NCI-H446 (cell line): ENCODE measurements around the gene COL1A2.
A peak's percentile ranks its signal among the peaks of the same experiment; 100 is the strongest.

Experiments
- DNase-seq, 2 experiments: peaks; one replicate each; lab custom pipeline; 2025; lab: John Stamatoyannopoulos, UW

Gene COL1A2

DNA sequence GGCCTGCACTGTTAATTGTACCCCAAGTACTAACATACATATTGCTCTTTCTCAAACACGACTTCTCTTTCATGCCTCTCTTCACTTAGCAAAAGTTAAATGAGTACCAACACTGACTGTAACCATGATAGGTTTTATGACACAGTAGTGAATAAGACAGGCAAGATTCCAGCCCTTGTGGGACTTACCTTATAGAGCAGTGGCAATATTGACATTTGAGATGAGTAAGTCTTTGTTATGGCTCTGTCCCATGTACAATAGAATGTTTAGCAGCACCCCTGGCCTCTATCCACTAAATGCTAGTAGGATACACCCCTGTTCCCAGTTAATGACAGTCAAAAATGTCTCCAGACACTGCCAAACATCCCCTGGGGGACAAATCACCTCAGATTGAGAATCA lies 11.9 kb upstream of the COL1A2 start:
- DNase-seq, result no peak

DNA sequence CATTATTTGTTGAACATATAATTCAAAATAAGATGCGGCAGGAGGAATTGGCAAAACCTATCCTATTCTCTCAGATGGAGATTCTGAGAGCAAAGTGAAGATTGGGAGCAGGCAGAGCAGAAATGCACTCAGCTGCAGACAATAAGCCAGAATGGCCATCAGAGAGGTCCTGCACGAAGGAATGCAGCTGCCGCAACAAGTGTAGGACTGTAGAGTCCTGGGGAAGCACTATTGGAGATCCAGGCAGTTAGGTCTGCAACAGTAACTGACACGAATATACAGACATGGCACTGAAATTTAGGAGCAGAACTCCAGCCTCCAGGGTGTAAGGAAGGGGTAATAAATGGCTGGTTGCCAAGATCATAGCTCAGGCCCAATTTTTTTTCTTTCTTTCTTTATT lies 10.4 kb upstream of the COL1A2 start:
- DNase-seq, result no peak

GRCh38 chr7:94386416-94386815 lies 8.3 kb upstream of the COL1A2 start:
- DNase-seq, result no peak

DNA sequence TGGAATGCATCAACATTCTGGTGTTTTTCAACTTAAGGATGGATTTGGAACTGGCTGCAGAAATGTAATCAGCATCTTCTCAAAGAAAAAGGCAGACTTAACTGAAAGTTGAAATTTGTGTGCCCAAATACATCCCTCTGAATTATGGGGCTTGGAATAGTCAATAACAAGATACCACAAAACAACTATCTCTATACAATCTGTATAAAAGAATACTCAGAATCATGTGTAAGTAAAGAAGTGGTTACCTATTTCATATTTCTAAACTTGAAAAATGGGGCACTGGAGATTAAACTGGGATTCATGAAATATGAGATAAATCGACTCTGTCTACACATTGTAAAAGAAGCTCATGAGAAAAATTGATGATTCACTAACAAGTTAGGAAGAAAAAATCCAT lies 6.2 kb upstream of the COL1A2 start:
- DNase-seq, result no peak

- DNase-seq, result no peak
Observed at GRCh38 chr7:94389381-94389780, 5.3 kb upstream of the COL1A2 start.

- DNase-seq, result no peak
Observed at GRCh38 chr7:94391726-94392392, 2.8 kb upstream of the COL1A2 start.

DNA sequence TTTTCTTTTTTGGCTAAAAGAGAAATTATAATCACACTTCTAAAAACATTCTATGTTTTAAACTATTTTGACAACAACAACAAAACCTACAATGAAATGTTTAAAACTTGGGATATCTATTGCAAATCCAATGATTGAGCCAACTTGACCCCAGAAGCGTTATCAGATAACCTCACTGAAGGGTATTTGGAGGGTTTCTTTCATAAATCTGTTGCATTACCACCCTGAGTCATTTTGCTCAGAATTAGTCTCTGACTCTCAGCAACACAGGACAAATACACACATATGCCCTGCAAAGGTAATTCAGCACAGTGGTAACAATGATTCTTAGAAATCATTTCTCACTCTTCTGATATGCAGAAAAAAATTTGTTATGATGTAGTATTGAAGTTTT lies 2.3 kb upstream of the COL1A2 start:
- no peak for DNase-seq

GRCh38 chr7:94393246-94394108 lies 1.2 kb upstream of the COL1A2 start:
- no peak for DNase-seq

DNA sequence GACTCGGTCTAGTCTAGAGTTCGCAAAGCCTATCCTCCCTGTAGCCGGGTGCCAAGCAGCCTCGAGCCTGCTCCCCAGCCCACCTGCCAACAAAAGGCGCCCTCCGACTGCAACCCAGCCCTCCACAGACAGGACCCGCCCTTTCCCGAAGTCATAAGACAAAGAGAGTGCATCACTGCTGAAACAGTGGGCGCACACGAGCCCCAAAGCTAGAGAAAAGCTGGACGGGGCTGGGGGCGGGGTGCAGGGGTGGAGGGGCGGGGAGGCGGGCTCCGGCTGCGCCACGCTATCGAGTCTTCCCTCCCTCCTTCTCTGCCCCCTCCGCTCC lies 622 bp upstream of the COL1A2 start:
- no peak for DNase-seq

DNA sequence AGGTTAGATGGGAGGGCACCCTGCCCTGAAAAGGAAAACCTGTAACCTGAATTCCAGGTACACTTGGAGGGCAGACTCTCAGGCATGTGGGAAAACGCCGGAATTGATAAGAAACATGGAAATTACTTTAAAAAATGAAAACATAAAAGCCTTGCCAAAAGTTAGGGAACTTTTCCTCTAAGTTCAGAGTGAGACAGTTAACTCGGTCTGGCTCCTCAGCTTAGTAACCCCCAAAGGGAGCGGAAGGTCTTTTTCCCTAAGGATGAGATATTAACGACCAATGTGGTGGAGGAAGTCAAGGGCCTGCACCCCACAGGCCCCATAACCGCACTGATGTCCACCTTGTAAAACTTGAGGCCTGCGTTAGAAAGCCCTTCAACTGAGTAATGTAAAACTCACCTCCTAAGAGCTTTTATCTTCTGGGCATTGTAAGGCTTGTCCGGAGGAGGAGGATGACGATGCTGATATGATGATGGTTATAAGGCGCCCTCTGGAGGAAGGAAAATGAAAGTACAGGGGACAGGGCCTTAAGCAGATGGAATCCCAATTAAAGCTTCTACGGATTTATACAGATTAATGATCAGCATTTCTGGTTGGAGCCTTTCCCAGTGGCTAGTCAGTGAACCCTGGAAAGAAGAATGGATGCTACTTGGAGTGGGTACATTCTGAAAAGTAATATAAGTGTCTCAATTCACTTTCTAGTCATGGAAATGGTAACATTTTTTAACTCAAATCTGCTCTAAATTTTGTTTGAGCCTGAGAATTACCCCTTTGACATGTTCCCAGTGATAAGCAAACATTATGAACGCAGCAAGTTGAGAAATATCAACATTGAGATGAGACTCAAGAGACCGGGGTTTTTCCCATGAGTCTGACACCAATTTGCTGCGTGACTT lies 694 bp downstream of the COL1A2 start:
- DNase-seq, result peak; percentile 57 to 85

DNA sequence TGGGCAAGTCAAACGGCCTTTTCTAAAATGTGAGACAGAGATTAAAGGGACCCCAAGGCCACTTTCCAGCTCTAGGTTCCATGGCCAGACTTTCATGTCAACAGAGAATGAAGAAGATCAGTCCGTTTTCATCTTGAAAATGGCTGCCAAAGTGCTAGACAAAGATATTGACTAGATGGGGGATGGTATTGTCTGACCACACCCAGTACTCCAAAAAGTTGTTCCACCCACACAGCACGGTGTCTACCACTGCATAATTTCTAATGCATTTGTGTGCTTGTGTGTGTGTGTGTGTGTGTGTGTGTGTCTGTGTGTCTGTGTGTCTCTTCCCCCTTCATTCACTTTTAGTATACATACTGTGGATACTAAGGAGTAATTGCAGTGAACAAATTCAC lies 1.3 kb downstream of the COL1A2 start:
- DNase-seq, result peak; percentile 53 to 70

DNA sequence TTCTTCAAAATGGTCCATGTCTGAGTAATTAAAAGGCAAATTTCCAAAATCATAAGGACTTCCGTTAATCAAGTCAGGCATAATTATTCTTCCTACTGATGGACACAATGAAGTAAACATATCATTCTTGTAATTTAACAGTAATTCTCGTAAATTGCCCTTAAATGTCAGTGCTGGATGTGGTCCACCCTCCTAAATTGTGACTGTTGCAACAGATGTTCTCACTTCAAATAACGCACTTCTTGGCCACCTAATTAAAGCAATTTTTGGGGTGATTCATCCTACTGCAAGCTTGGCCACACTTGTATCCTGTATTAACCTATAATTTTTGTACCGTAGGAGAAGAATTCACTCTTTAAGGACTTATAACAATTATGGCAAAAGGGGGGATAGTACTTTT lies 1.9 kb downstream of the COL1A2 start:
- peak in 1 of 2 experiments; percentile 33 for DNase-seq

- DNase-seq, result peak in 1 of 2 experiments; percentile 10
Observed at GRCh38 chr7:94397722-94398121, 3.0 kb downstream of the COL1A2 start.

- no peak for DNase-seq
Observed at GRCh38 chr7:94398841-94399240, 4.1 kb downstream of the COL1A2 start.

GRCh38 chr7:94400022-94400421 lies 5.3 kb downstream of the COL1A2 start:
- DNase-seq, result no peak

GRCh38 chr7:94400643-94401427 lies 6.1 kb downstream of the COL1A2 start:
- DNase-seq, result no peak

DNA sequence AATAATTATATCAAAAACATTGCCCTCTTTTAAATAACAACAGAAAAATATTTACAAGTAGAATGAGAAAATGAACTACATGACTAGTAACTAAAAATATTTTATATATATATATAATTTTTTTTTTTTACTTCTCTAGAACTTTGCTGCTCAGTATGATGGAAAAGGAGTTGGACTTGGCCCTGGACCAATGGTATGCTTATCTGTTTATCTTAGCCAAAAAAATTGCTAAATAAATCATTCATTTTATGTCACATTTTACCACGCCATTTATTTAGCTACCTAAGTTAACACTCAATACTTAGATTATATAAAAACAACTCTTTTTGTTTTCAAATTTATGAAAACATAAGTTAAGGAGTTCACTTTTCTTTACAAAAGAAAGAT lies 6.7 kb downstream of the COL1A2 start:
- no peak for DNase-seq

- DNase-seq, result no peak
Observed at GRCh38 chr7:94403546-94403945, 8.9 kb downstream of the COL1A2 start.

GRCh38 chr7:94405506-94405905 lies 10.8 kb downstream of the COL1A2 start:
- DNase-seq, result no peak

GRCh38 chr7:94406696-94407095 lies 12.0 kb downstream of the COL1A2 start:
- no peak for DNase-seq

DNA sequence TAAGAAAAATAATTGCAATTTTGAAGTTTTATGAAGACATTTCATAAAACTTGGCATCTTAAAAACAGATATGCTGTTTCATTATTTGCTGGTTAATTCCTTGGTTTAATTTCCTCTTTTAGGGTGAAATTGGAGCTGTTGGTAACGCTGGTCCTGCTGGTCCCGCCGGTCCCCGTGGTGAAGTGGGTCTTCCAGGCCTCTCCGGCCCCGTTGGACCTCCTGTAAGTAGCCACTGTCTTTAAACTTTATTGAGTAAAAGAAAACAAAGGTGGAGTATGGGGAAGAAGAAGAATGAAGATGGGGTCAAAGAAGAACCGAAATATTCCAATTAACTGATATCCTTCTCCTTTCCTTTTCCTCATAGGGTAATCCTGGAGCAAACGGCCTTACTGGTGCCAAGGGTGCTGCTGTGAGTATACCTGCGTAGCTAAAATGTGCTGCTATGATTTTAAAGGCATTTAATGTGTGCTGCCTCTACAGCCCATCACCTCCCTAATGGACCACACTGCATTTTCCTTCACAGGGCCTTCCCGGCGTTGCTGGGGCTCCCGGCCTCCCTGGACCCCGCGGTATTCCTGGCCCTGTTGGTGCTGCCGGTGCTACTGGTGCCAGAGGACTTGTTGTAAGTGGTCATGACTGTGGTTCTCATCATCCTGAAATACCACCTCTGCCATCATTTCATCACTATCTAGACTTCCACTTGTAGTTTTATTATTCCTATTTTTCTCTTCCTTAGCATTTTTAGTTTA lies 14.7 kb downstream of the COL1A2 start:
- no peak for DNase-seq
